ENCODE data around the gene ABLIM1. TPM values are rescaled to one million over a fixed set of nuclear protein-coding genes. Genes with fewer than 3 reads are reported as not detected.

ABLIM1 gene
- total RNA-seq, 1 donor from 2014 or later, result 47.0 TPM

DNA sequence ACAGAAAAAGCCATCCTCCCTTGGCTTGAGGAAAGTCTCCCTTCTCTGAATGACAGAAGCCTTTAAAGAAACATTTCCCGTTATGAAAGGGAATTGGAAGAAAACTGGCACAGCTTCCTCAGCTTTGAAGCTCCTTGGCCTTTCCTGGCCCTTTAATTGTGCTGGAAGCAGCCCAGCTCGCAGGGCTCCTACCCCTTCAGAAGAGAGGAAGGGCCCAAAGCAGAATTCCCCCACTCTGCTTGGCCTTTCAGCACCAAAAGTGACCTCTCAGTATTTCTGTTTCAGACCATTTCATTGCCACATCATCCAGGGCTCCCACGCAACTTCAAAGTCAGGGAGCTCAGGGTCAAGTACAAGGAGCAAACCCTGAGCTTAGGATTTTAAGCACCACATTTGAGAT, 258.0 kb downstream of the ABLIM1 start:
- no peak for DNase-seq (ENCODE audit: low spot score)

DNA sequence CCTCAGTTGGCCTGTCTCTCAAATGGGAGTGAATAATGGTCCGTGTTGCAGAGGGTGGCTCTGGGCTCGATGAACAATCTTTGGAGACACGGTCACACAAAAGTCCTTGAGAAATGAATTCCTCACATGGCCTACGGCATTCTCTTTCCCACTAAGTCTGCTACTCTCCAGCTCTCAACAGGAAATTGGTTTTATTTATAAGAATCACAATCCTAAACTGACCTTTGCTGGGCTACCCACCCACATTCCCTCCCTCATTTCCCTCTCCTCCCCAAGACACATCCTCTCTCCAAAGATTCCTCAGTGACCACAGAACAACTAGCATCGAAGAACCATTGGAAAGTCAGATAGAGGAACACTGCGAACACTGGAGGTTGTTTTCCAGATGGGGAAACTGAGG, 258.5 kb downstream of the ABLIM1 start:
- DNase-seq (ENCODE audit: low spot score), result no peak

More for the DNA sequence above, 258.0 kb downstream of the ABLIM1 start:
- ATAC-seq, result no peak

DNA sequence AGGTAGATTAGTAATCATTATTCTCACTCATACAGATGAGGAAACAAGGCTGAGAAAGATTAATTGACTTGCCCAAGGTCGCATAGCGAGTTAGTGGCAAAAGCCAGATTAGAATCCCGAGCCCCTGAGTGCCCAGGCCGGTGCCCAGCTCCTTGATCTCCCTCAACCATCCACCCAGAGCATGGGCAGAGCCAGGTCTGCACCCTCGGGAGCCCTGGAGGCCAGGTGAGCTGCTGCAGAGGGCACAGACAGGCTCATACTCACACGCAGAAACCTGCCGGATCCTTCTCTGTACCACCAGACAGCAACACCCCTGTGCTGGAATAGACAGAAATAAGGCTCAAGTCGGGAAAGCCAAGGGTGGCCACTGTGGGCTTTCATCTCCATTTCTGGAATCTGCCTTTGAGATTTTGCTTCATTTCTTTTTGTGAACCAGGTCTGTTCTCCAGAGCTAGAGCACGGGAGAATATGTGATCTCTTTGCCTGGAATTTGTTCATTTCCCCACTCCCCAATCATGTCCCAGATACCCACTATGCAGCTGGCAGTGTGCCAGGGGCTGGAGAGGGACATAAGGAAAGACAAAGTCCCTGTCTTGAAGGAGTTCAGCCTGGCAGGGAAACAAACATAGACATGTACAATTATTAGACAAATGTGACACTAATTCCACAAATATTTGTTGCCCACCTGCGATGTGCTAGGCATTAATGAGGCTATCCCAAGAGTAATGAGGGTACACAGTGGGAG, 259.3 kb downstream of the ABLIM1 start:
- no peak for ATAC-seq
- no peak for DNase-seq (ENCODE audit: low spot score)

More for the DNA sequence above, 258.5 kb downstream of the ABLIM1 start:
- ATAC-seq, result no peak

DNA sequence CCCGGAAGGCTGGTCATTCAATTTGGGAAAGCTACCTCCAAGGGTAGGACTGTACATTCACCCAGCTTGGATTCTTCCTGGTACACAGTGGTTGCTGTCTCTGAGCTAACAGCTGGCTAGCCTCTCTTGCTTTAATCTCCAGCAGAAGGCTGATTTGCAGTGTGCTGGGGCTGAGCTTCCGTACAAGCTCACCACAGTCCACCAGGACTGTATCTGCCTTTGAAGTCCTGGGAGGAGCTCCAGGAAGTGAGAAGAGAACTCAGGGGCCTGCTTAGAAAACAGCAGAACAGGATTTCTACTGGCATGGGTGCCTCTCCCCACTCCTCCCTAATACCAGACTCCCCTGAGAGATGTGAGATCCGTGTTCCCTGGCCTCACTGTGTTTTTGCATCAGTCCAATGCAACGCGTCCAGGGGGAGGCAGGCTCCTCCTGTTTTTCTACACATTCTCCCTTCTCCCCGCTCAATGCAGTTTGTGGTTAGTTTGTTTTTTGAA, 260.4 kb downstream of the ABLIM1 start:
- no peak for DNase-seq (ENCODE audit: low spot score)
- ATAC-seq, result peak; percentile 24

DNA sequence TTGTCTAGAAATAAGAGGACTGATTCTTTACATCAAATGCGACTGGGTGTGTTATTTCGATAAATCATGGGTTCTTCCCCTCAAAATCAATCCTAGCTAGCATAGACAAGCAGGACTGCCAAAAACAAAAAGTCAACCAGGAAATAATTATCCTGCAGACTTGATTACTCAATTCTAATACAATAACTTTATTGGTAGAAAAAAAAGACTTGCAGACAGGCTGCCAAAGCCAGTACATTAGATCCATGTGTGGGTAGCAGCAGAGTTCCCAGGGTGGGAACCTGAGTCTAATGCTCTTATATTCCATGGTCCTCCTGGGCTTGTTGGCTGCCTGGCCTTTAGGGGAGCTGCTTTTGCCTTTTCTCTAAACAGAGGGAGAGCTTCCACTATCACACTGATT, 261.6 kb downstream of the ABLIM1 start:
- DNase-seq (ENCODE audit: low spot score), result no peak
- ATAC-seq, result no peak

DNA sequence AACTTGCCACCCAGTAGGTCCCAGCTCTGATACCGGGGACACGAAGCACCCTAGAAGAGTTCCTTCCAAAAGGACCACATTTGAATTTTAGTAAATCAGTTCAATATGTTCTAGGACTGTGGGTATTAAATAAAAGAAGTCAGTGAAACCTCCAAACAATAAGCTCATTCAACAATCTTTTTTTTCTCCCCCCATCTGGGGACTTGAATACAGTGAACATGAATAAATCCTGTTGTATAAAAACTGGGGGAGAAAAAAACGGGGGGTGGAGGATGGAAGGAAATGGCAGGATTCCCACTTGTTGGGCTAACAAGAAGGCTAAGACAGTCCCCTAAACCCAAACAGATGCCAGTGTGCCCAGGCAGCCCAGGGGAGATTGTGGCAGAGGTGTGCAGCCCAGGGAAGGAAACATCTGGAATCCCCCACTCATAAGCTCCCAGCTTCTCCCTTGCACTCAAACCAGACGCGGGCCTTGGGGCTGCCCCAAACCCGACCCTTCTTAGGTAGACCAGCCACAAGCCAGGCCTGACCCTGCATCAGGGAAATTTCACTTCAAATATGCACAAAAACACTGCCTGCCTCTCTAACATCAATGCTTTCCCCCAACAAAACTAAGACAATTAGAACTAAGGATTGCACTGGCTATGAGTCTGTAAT, 262.6 kb downstream of the ABLIM1 start:
- ATAC-seq, result no peak
- no peak for DNase-seq (ENCODE audit: low spot score)

DNA sequence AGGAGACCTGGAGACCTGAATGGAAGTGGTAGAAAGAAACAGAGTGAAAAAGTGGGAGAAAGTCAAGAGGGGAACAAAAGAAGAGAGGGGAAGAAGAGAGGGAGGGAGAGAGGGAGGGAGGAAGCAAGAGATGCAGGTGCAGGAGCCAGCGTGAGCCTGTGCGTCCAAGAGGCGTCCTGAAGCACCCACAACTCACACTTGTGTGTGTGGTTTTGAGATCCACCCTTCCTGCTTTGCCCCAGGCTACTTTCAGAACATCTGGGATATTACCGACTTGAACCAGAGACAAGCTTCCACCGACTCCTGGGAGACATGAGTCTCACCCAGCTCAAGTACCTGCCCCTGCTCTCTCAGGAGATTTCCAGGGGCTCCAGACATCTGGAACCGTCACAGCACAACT, 263.5 kb downstream of the ABLIM1 start:
- DNase-seq (ENCODE audit: low spot score) (no peak), ATAC-seq (no peak)

DNA sequence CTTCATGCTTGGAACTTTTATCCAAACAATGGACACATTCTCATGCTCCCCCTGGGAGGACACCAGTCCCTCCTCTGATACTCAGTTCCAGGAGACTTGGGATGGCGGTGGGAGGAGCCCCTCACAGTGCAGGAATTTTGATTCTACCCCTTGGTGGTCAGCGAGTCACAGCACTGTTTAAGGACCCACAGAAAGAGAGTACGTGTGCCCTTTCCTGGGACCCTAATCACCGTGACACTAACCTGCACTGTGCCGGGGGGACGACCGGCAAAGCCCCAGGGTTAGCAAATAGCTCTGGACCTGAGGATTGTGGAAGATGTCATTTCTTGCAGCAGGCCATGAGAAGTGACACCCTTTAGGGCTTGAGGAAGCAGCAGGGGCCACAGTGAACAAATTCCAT, 264.2 kb downstream of the ABLIM1 start:
- ATAC-seq (no peak), DNase-seq (ENCODE audit: low spot score) (no peak)

DNA sequence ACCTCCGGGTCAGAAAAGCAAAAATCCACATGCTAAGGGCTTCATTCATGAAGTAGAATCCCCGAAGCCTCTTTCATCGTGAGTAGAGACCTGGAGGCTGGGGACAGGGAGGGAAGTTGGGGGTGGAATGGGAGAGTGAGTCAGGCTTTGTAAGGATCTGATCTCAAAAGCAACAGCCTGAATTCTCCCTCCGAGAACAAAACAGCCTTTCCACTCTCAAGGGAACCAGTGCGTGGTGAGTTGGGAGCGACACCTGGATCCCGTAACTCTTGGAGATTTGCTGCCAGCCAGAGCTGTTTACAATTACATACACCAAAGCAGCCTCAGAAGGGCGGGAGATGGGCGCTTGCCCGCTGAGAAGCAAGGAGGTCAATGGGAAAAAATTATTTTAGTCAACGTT, 264.6 kb downstream of the ABLIM1 start:
- DNase-seq (ENCODE audit: low spot score) (no peak), ATAC-seq (no peak)

DNA sequence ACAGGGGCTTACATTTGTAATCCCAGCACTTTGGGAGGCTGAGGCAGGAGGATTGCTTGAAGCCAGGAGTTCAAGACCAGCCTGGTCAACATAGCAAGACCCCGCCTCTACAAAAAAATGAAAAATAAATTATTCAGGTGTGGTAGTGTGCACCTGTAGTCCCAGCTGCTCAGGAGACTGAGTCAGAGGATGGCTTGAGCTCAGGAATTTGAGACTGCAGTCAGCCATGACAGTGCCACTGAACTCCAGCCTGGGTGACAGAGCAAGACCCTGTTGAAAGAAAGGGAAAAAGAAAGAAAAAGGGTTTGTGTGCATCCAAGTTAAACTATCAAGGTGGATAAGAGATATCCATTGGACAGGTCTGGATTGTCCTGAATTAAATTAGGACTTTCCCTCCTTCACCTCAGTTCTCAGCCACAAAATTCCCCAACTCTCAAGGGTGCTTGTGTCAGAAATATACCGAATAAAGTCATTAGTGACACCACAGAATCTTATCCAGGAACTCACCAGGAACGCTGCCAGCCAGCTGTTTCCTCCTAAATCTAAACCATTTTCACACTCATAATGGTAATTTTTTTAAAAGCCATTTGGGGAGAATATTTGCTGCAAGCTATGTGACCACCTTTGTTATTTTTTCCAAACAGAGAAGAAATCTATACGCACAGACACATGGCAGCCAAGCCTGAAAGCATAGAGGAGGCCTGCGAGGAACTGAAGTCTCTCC, 265.8 kb downstream of the ABLIM1 start:
- no peak for DNase-seq (ENCODE audit: low spot score)
- no peak for ATAC-seq

DNA sequence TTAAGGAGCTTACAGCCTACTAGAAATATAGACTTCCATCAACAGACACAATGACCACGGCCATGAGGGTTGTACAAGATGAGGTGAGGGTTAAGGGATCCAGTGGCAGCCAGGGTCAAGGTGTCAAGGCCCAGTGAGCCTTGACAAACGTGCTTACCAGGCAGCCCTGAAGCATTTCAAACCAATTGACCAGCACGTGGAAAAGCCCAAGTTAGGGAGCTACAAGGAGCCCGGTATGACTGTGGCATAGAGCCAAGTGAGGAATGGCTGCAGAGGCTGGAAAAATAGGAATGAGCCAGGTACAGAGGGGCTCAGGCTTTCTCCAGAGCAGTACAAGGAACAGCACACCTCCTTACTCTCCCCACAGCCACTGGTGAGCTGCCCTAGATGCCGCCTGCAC, 266.5 kb downstream of the ABLIM1 start:
- DNase-seq (ENCODE audit: low spot score) (no peak), ATAC-seq (no peak)

DNA sequence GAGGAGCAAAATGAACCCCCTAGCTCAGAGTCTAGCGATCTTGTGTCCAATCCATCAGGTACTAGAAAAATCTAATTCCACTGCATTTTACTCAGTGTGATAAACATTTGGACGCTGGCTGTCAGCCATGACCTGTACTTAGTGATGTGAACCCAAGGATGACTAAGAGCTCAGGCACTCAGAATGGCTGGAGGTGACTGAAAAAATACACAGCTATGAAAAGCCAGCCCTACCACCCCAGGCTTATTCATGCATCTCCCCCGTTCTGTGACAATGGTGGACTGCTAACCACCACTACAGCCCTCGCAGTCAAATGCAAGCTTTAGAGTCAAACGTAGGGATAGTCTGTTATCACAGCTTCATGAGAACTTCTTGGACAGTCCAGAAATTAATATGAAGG, 268.6 kb downstream of the ABLIM1 start:
- peak; percentile 41 for ATAC-seq
- no peak for DNase-seq (ENCODE audit: low spot score)

DNA sequence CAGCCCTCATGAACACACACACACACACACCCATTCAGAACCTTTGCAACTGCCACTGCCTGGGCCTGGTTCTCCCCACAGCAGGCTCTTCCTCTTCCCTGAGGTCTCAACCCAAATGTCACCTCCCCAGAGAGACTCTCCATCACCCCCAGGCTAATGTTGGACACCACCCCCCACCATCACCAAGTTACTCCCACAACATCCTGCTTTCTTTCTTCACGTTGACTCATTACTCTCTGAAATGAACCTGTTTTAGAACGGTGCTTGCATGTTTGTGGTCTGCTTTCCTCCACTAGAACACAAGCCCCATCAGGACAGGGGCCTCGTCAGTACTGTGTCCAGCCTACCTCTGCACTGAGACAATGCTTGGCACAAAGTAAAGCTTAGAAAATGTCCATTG, 269.8 kb downstream of the ABLIM1 start:
- DNase-seq (ENCODE audit: low spot score), result no peak
- no peak for ATAC-seq

DNA sequence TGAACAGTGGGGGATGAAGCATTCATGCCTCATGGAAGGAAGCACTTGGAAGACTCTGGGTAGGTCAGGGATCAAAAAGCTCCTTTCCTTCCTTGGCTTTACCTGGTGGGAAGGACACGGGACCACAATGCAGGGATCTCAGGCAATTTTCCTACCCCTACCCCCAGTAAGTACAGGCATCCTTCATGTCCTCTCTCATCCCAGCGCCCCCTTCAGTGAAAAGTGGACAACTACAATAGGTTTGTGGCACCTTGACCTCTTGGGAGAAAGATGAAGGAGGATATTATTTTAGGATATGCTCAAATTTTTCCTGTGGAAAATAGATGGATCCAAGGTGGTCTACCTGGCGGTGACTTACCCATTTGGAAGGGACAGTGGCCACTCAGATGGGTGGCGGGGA, 270.3 kb downstream of the ABLIM1 start:
- no peak for ATAC-seq
- DNase-seq (ENCODE audit: low spot score), result no peak

DNA sequence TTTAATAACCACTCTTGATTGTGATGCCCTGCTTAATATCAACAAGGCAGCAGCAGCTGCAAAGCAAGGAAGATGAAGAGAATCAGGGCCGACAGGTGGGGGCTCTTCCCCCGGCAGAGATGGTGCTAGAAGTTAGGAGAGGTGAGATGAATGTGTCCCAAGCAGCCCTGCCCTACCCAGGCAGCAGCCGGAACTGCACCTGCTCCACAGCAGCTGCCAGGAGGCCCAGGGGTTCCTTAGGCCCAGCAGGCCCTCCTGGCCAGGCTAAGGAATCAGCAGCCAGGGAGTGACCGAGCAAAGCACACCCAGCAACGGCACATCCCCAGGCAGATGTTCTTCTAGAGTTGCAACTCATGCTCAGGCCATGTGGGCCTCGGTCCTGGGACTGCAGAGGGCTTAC, 271.6 kb downstream of the ABLIM1 start:
- DNase-seq (ENCODE audit: low spot score) (no peak), ATAC-seq (no peak)

DNA sequence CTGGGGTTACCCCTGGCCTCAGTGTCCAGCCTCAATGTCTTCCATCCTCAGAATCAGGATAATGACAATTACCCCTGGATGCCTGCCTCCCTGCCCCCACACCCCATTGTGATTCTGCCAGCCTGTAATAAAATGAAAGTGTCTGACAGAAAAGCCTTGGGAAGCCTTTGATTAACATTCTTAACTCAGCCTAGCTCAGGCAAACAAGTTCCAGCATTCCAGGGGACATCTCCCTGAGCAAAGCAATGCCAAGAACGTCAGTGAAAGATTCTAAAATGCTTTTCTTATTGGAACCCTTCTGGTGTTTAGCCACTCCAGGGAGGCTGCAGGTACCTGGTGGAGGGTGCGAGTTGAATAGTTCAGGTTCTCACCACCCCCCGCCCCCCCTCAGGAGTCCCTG, 272.5 kb downstream of the ABLIM1 start:
- no peak for ATAC-seq

DNA sequence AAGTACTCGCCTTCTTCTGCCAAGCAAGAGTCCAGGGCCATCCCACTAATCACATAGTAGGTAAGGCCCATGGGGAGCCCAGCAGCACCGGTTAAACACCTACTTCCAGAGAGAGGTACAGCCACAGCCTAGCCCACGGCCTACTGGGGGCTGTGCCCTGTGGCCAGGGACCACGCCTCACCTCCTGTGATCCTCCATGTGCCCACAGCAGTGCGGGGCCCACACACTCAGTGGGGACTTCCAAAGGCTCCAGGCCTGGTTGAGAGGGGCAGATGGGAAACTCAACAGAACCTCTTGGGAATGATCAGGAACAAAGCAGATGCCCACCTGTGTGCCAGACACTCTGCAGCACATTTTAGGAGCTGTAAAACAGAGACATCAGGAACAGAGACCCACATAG, 273.5 kb downstream of the ABLIM1 start:
- no peak for DNase-seq (ENCODE audit: low spot score)
- ATAC-seq, result no peak

More for the DNA sequence above, 272.5 kb downstream of the ABLIM1 start:
- DNase-seq (ENCODE audit: low spot score), result no peak

DNA sequence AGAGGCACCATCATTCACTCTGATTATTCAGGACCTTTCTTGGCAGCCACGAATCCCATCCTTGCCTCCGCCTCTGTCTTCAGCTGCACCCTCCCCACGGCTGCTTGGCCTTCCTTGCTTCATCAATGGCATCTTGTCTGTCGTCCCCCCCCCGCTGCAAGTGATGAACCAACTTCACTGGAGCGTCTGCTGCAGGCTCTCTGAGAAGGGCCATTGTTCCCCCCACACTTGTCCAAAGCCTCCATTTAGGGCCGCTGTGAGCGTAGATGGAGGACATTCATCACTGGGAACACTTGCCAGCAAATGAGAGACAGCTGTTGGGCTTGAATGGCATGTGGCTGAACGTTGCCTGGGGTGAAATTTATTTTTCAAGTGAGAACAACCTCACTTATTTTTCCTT, 273.9 kb downstream of the ABLIM1 start:
- ATAC-seq (no peak), DNase-seq (ENCODE audit: low spot score) (no peak)
